Measurements from ENCODE around the gene SNRPD3.
A peak's percentile ranks its signal among the peaks of the same experiment; 100 is the strongest.

Gene SNRPD3

DNA sequence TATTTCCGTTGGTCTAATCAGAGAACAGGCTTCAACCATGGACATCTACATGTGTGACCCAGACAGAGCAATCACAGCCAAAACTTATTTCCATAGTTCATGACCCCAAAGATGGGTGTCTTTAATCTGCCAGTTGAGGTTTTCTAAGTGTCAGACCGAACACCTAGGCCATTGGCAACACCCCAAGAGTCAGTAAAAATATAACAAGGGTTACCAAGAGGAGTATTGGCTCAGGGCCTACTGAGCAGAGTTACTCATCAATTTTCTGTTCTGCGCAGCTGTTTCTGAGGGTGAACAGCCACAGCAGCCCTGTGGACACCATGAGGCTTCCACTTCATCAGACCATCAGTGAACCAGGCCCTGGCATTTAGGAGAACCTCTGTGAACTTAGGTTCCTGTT is 19.7 kb upstream of the SNRPD3 start:
- no peak overlapping the region for H3K27ac ChIP-seq
- TF ChIP-seq, protein P1, sequence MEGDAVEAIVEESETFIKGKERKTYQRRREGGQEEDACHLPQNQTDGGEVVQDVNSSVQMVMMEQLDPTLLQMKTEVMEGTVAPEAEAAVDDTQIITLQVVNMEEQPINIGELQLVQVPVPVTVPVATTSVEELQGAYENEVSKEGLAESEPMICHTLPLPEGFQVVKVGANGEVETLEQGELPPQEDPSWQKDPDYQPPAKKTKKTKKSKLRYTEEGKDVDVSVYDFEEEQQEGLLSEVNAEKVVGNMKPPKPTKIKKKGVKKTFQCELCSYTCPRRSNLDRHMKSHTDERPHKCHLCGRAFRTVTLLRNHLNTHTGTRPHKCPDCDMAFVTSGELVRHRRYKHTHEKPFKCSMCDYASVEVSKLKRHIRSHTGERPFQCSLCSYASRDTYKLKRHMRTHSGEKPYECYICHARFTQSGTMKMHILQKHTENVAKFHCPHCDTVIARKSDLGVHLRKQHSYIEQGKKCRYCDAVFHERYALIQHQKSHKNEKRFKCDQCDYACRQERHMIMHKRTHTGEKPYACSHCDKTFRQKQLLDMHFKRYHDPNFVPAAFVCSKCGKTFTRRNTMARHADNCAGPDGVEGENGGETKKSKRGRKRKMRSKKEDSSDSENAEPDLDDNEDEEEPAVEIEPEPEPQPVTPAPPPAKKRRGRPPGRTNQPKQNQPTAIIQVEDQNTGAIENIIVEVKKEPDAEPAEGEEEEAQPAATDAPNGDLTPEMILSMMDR (conservative IDR thresholded peaks at IDR 0.05) = no peak
- no peak for TF ChIP-seq ZFX (IDR thresholded peaks at IDR 0.05)

- no peak overlapping the region for H3K27ac ChIP-seq
- TF ChIP-seq, protein P1 (conservative IDR thresholded peaks at IDR 0.05) = no peak
- TF ChIP-seq ZFX (IDR thresholded peaks at IDR 0.05) = no peak
Measured at GRCh38 chr22:24540470-24540869, 15.3 kb upstream of the SNRPD3 start.

GRCh38 chr22:24541681-24542515 is 13.9 kb upstream of the SNRPD3 start:
- H3K27ac ChIP-seq = peak overlapping the region; percentile 58
- TF ChIP-seq ZFX (IDR thresholded peaks at IDR 0.05) = no peak
- TF ChIP-seq, protein P1 (conservative IDR thresholded peaks at IDR 0.05) = no peak

- TF ChIP-seq, protein P1 (conservative IDR thresholded peaks at IDR 0.05) = no peak
- TF ChIP-seq ZFX (IDR thresholded peaks at IDR 0.05) = no peak; the same call in 1 of the 2 replicates
- H3K27ac ChIP-seq = peak overlapping the region; percentile 58
Measured at GRCh38 chr22:24542641-24543040, 13.2 kb upstream of the SNRPD3 start.

DNA sequence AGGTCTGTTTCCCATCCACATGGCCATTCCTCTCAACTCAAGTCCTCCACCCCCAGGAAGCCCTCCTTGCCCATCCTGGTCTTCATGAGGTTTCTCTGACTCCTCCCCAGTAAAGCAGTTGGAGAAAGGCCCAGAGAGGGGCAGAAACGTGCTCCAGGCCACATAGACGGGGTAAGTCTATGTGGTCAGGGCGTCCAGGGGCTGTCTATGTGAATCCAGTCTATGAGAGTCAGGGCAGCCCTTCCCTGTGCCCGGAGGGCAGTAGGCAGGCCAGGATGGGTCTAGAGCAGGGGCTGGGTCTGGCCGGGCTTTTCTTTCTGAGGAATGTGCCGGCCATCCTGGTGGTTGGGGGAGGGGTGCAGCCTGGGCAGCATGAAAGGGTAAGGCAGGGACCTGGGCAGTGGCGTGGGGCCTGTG is 12.6 kb upstream of the SNRPD3 start:
- TF ChIP-seq, protein P1 (conservative IDR thresholded peaks at IDR 0.05) = no peak
- no peak; the same call in 1 of the 2 replicates for TF ChIP-seq ZFX (IDR thresholded peaks at IDR 0.05)
- H3K27ac ChIP-seq = peak overlapping the region; percentile 58

DNA sequence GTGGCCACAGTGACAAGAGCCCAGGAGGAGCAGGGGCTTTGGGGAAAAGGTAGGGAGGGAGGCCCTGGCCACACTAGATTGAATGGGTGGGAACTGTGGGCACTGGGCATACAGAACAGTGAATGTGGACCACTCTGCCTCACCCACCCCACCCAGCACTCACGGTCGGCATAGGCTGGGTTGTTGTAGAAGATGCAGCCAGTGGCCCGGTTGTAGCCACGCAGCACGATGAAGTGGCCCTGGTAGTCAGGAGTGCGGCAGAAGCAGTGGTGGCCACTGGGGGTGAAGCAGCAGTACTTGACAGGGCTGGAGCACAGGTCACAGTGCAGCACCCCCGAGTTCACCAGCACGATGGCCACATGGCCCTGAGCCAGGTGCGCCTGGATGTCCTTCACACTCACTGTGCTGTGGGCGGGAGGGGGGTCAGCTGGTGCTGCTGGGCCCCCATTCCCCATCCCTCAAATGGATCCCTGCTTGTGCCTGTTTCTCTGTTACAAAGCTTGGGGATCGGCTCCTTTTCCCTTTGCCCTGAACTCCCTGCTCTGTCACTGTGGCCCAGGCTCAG is 12.0 kb upstream of the SNRPD3 start:
- H3K27ac ChIP-seq = peak overlapping the region; percentile 58
- TF ChIP-seq, protein P1 (conservative IDR thresholded peaks at IDR 0.05) = no peak

GRCh38 chr22:24548812-24549211 is 7.0 kb upstream of the SNRPD3 start:
- TF ChIP-seq ZFX (IDR thresholded peaks at IDR 0.05) = no peak
- TF ChIP-seq, protein P1 (conservative IDR thresholded peaks at IDR 0.05) = no peak
- H3K27ac ChIP-seq = no peak overlapping the region
